IMR-90 (cell line): ENCODE results near the gene FOXN3. TPM values are rescaled to one million over a fixed set of nuclear protein-coding genes. Genes with fewer than 3 reads are reported as not detected.

Experiments
- ATAC-seq: fragments of 200-7000 bp; cut with Tn5 transposase; 2 replicates; pipeline ENCODE4 v1.9.1; 2020; ENCODE audit warnings: low read depth, mild to moderate bottlenecking, moderate library complexity
- BruUV-seq: library from RNA; stranded (reverse); fragments of 400-500 nt; replicated peaks from 2 replicates; lab custom pipeline; 2021; lab: Mats Ljungman, UMichigan
- CTCF ChIA-PET: fragments of 300-600 bp; formaldehyde crosslinking; extraction: SDS; loops from one replicate; lab custom pipeline; 2021; ENCODE audit warnings: antibody characterized with exemption; lab: Yijun Ruan, JAX
- POLR2A ChIA-PET: fragments of 300-600 bp; sonication (Branson Sonifier 250); formaldehyde crosslinking; loops from one replicate; lab custom pipeline; 2022; ENCODE audit warnings: antibody characterized with exemption; ENCODE audit not compliant: unreplicated experiment; lab: Charles Lee
- DNase-seq: peaks from one replicate; pipeline ENCODE4 v3.0.0; 2013
- H2AFZ ChIP-seq: replicated peaks from 2 replicates; pipeline ENCODE3; 2013; ENCODE audit warnings: low read length, mild to moderate bottlenecking; ENCODE audit not compliant: poor library complexity
- H2AK5ac ChIP-seq: 2 replicates; pipeline ENCODE4 v1.6.1; 2013; ENCODE audit warnings: low read depth, low read length, inconsistent platforms
- H2AK9ac ChIP-seq: replicated peaks from 2 replicates; pipeline ENCODE3; 2013; ENCODE audit warnings: mild to moderate bottlenecking, low read depth, low read length, moderate library complexity; ENCODE audit not compliant: poor library complexity
- H2BK120ac ChIP-seq: 2 replicates; pipeline ENCODE4 v1.6.1; 2013; ENCODE audit warnings: low read depth, low read length, inconsistent platforms
- H2BK15ac ChIP-seq: 3 replicates; pipeline ENCODE4 v1.6.1; 2013; ENCODE audit warnings: low read depth, low read length, inconsistent platforms
- H2BK20ac ChIP-seq: 2 replicates; pipeline ENCODE4 v1.6.1; 2013; ENCODE audit warnings: low read depth, mild to moderate bottlenecking, inconsistent platforms, low read length, moderate library complexity
- H2BK5ac ChIP-seq: 2 replicates; pipeline ENCODE4 v1.6.1; 2013; ENCODE audit warnings: mild to moderate bottlenecking, low read depth, low read length, inconsistent platforms; ENCODE audit not compliant: poor library complexity, severe bottlenecking
- H3K14ac ChIP-seq: replicated peaks from 2 replicates; pipeline ENCODE4 v1.6.1; 2013; ENCODE audit warnings: low read depth, low read length, inconsistent platforms
- H3K18ac ChIP-seq: 2 replicates; pipeline ENCODE4 v1.6.1; 2013; ENCODE audit warnings: low read depth, low read length, control low read depth
- H3K23ac ChIP-seq: 2 replicates; pipeline ENCODE4 v1.6.1; 2013; ENCODE audit warnings: low read depth, low read length, inconsistent platforms
- H3K27ac ChIP-seq: 2 replicates; pipeline ENCODE4 v1.5.1; 2013; ENCODE audit warnings: mild to moderate bottlenecking, control low read depth, low read length; ENCODE audit not compliant: insufficient read depth
- H3K27me3 ChIP-seq: 2 replicates; pipeline ENCODE4 v1.6.1; 2013; ENCODE audit warnings: low read length; ENCODE audit not compliant: control insufficient read depth, insufficient read depth
- H3K36me3 ChIP-seq: 2 replicates; pipeline ENCODE4 v1.6.1; 2013; ENCODE audit warnings: low read length, mixed read lengths; ENCODE audit not compliant: control insufficient read depth, insufficient read depth
- H3K4ac ChIP-seq: 2 replicates; pipeline ENCODE4 v1.6.1; 2013; ENCODE audit warnings: low read depth, low read length, inconsistent platforms
- H3K4me1 ChIP-seq: 2 replicates; pipeline ENCODE4 v1.6.1; 2013; ENCODE audit warnings: low read length, mixed read lengths; ENCODE audit not compliant: control insufficient read depth, insufficient read depth
- H3K4me2 ChIP-seq: 2 replicates; pipeline ENCODE4 v1.6.1; 2013; ENCODE audit warnings: low read depth, mild to moderate bottlenecking, control low read depth, low read length, moderate library complexity
- H3K4me3 ChIP-seq: 2 replicates; pipeline ENCODE4 v1.5.1; 2013; ENCODE audit warnings: low read depth, mild to moderate bottlenecking, control low read depth, low read length, moderate library complexity; ENCODE audit not compliant: insufficient read depth
- H3K56ac ChIP-seq: 2 replicates; pipeline ENCODE4 v1.6.1; 2013; ENCODE audit warnings: low read length, inconsistent platforms; ENCODE audit not compliant: insufficient read depth; ENCODE audit errors: extremely low read depth
- H3K79me1 ChIP-seq, 2 experiments: 2 replicates each; pipeline ENCODE4 v1.6.1; 2013; ENCODE audit warnings: low read length in 2 of 2, inconsistent platforms in 1 of 2, low read depth in 1 of 2
- H3K9ac ChIP-seq: 2 replicates; pipeline ENCODE4 v1.6.1; 2013; ENCODE audit warnings: low read depth, low read length, control low read depth
- H3K9me1 ChIP-seq: 2 replicates; pipeline ENCODE4 v1.6.1; 2013; ENCODE audit warnings: low read length, inconsistent platforms; ENCODE audit not compliant: insufficient read depth
- H3K9me3 ChIP-seq: 2 replicates; pipeline ENCODE4 v1.6.1; 2013; ENCODE audit warnings: low read length; ENCODE audit not compliant: control insufficient read depth, insufficient read depth
- H4K20me1 ChIP-seq: 2 replicates; pipeline ENCODE4 v1.6.1; 2013; ENCODE audit warnings: low read length, inconsistent platforms; ENCODE audit not compliant: insufficient read depth
- H4K5ac ChIP-seq: 2 replicates; pipeline ENCODE4 v1.6.1; 2013; ENCODE audit warnings: mild to moderate bottlenecking, low read depth, low read length, control low read depth
- H4K8ac ChIP-seq, 2 experiments: 2 replicates each; pipeline ENCODE4 v1.6.1; 2013; ENCODE audit warnings: low read depth in 2 of 2, low read length in 2 of 2, control low read depth in 1 of 2, inconsistent platforms in 1 of 2
- H4K91ac ChIP-seq: 2 replicates; pipeline ENCODE4 v1.6.1; 2013; ENCODE audit warnings: low read depth, low read length, inconsistent platforms; ENCODE audit not compliant: insufficient read depth
- CEBPB ChIP-seq: IDR thresholded peaks from 2 replicates; pipeline ENCODE4 v1.6.1; 2012; ENCODE audit warnings: low read depth, low read length, improper control_type of control experiment
- MAFK ChIP-seq: IDR thresholded peaks from 2 replicates; pipeline ENCODE4 v1.6.1; 2012; ENCODE audit warnings: low read depth, low read length, improper control_type of control experiment
- MAZ ChIP-seq: IDR thresholded peaks from 2 replicates; pipeline ENCODE4 v1.6.1; 2012; ENCODE audit warnings: low read depth, mild to moderate bottlenecking, low read length, improper control_type of control experiment, moderate library complexity, borderline replicate concordance
- NFE2L2 ChIP-seq: fragments of 150-350 bp; IDR thresholded peaks from 2 replicates; pipeline ENCODE4 v1.6.1; 2016; ENCODE audit warnings: low read depth, mild to moderate bottlenecking, low read length
- RAD21 ChIP-seq: IDR thresholded peaks from 2 replicates; pipeline ENCODE4 v1.6.1; 2012; ENCODE audit warnings: low read length, improper control_type of control experiment
- RCOR1 ChIP-seq: IDR thresholded peaks from 2 replicates; pipeline ENCODE4 v1.6.1; 2012; ENCODE audit warnings: mild to moderate bottlenecking, low read length, improper control_type of control experiment; ENCODE audit not compliant: insufficient replicate concordance
- RFX5 ChIP-seq: IDR thresholded peaks from 2 replicates; pipeline ENCODE4 v1.8.0; 2012; ENCODE audit warnings: low read depth, mild to moderate bottlenecking, low read length, moderate library complexity
- SMC3 ChIP-seq: fragments of 150-350 bp; IDR thresholded peaks from 2 replicates; pipeline ENCODE4 v1.6.1; 2016; ENCODE audit warnings: low read depth, mild to moderate bottlenecking, antibody characterized with exemption, low read length, moderate library complexity
- WGBS, 2 experiments: methylation state at CpG; one replicate each; pipeline versions ENCODE4 v1.1.5 to v1.1.7; 2013; ENCODE audit warnings: missing lambda C conversion rate in 2 of 2; ENCODE audit not compliant: insufficient read length in 1 of 2; ENCODE audit errors: extremely low coverage in 2 of 2; 5-methylcytosine and 5-hydroxymethylcytosine counted together
- dilution Hi-C: fragments of 300-500 bp; cut with HindIII; formaldehyde crosslinking; loops from one replicate; pipeline ENCODE4 v1.14.3; 2018; ENCODE audit warnings: low sequenced_read_pairs; ENCODE audit not compliant: unreplicated experiment
- in situ Hi-C: fragments of 300-500 bp; cut with MboI; formaldehyde crosslinking; loops from 3 replicates; pipeline ENCODE4 v1.14.3; 2019; ENCODE audit warnings: low sequenced_read_pairs, inconsistent platforms, mixed read lengths
- intact Hi-C: fragments of 100-400 bp; cut with micrococcal nuclease; formaldehyde crosslinking; loops from 2 replicates; pipeline ENCODE4 v1.10.0; 2022
- polyA plus RNA-seq, 3 experiments: library from polyadenylated mRNA; depleted of rRNA; stranded (reverse); fragments of >200 nt; gene quantifications; 2 replicates each; pipeline ENCODE4 v1.2.3, GENCODE V29; 2012; ENCODE audit warnings: low replicate concordance in 1 of 3
- total RNA-seq: library from RNA; depleted of rRNA; stranded (reverse); fragments of >200 nt; gene quantifications from 2 replicates; pipeline ENCODE4 v1.2.3, GENCODE V29; 2012

FOXN3 gene
- total and polyA plus RNA-seq, 2 of the 4 experiments (the other 2 are of a cell fraction) = 22.6 to 33.7 TPM

- BruUV-seq = no TSS peak
These were observed 222.7 kb downstream of the FOXN3 start for GRCh38 chr14:89194376-89194775.

More at GRCh38 chr14:89194376-89194775, 222.7 kb downstream of the FOXN3 start:
- intact Hi-C loops (no loop called here), dilution Hi-C loops (no loop called here), in situ Hi-C loops (no loop called here)
- Histone ChIP-seq H2BK5ac (no peak overlapping the region), H2AK9ac (no peak overlapping the region), H3K23ac (no peak overlapping the region), H2AK5ac (no peak overlapping the region), H3K14ac (no peak overlapping the region), H4K91ac (no peak overlapping the region), H2AFZ (no peak overlapping the region), H3K9ac (no peak overlapping the region), H3K4me1 (0 out of 2 replicates have a peak, but pooled peaks cover 2% of the 10 kb centered on the region), H3K4ac (no peak overlapping the region), H4K20me1 (peaks cover 7% of the 10 kb centered on the region; the same call in 1 of the 2 replicates), H3K36me3 (peaks cover under 1% of the 10 kb centered on the region; the same call in 1 of the 2 replicates), H4K8ac (no peak overlapping the region), H2BK120ac (no peak overlapping the region), H3K4me3 (no peak overlapping the region), H3K79me1 (peaks cover 43 to 45% of the 10 kb centered on the region in 2 experiments), H2BK20ac (no peak overlapping the region), H3K27ac (no peak overlapping the region), H3K9me1 (no peaks in the 10 kb centered on the region), H3K27me3 (no peaks in the 10 kb centered on the region), H3K18ac (no peak overlapping the region), H2BK15ac (no peak overlapping the region), H4K5ac (no peak overlapping the region), H3K9me3 (no peaks in the 10 kb centered on the region), H3K56ac (no peak overlapping the region), H3K4me2 (no peak overlapping the region)
- no peak for DNase-seq
- CTCF ChIA-PET = interaction anchor here (0.6 kb wide), 1 partner anchor 297 kb away, joined by 4 read pairs; no protein-coding TSS in a partner anchor
- no peak for TF ChIP-seq RCOR1
- TF ChIP-seq RAD21 = no peak
- TF ChIP-seq MAZ = no peak
- no peak for TF ChIP-seq CEBPB
- TF ChIP-seq RFX5 = no peak
- no peak for TF ChIP-seq NFE2L2
- no peak for TF ChIP-seq MAFK
- TF ChIP-seq SMC3 = no peak
- no CpG with 5 or more reads among the region's 1 CpG for WGBS, 2 experiments
- POLR2A ChIA-PET = no interaction called here
- no peak for ATAC-seq
